Fibroblast of lung (primary cell): ENCODE measurements around the gene NR3C2.

Experiments used
- EZH2 ChIP-seq: IDR thresholded peaks from 2 replicates; pipeline ENCODE4 v1.5.1; 2012; ENCODE audit warnings: low read length, control low read depth, mild to moderate bottlenecking; ENCODE audit errors: missing control alignments
- TF ChIP-seq, protein P1 (sequence below), 2 donors: IDR thresholded peaks in 1 of 2; conservative IDR thresholded peaks in 1 of 2; 1 replicate in 1 of 2; 2 replicates in 1 of 2; pipeline ENCODE4 v1.5.1; 2011 to 2012; ENCODE audit warnings: low read length in 2 of 2, control low read depth in 1 of 2, inconsistent platforms in 1 of 2, low read depth in 1 of 2, mild to moderate bottlenecking in 1 of 2

DNA sequence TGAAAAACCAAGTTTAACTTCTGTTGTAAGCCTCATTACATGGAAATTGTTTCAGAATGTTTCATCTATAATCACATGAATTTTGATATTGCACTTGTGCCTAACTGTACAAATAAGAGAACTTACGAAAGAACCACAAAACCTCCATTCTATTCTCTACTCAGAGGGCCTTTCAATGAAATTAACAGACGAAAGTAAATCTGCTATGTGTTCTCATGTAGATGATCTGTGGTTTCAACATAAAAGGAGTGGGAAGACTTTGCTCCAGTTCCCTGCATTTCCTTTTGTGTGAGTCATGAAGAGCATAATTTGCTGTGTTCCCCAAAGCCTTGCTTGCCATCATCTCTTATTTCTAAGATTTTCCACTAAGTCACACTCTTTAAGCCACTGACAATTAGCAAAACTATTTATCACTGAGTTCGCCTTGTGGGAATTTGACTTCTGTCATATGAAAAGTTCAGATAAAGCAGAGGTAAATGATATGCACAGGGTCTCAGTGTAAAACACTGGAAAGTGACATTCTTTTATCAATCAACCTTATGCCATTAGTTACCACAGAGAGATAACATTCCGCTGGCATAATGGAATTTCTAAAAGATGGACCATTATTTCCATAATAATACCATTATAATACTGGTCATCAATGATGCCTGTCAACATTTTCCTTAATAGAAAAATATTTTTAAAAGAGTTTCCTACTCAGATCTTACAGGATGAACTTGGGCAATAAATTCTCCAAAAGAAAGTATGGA lies 329.8 kb downstream of the NR3C2 start:
- TF ChIP-seq EZH2, result no peak
- TF ChIP-seq, protein P1, sequence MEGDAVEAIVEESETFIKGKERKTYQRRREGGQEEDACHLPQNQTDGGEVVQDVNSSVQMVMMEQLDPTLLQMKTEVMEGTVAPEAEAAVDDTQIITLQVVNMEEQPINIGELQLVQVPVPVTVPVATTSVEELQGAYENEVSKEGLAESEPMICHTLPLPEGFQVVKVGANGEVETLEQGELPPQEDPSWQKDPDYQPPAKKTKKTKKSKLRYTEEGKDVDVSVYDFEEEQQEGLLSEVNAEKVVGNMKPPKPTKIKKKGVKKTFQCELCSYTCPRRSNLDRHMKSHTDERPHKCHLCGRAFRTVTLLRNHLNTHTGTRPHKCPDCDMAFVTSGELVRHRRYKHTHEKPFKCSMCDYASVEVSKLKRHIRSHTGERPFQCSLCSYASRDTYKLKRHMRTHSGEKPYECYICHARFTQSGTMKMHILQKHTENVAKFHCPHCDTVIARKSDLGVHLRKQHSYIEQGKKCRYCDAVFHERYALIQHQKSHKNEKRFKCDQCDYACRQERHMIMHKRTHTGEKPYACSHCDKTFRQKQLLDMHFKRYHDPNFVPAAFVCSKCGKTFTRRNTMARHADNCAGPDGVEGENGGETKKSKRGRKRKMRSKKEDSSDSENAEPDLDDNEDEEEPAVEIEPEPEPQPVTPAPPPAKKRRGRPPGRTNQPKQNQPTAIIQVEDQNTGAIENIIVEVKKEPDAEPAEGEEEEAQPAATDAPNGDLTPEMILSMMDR (conservative IDR thresholded peaks at IDR 0.05 in 1 of 2, IDR thresholded peaks at IDR 0.05 in 1 of 2; ENCODE audit: low read depth in 1 of 2, low read length in 2 of 2), result no peak
